ENCODE results near the gene HDAC1. TPM values are rescaled to one million over a fixed set of nuclear protein-coding genes. Genes with fewer than 3 reads are reported as not detected.

HDAC1 gene
- total and polyA plus RNA-seq, 2 of the 13 experiments (the other 11 are each of a cell fraction or from before 2014, with no cell fraction given), result 93.5 to 189 TPM

DNA sequence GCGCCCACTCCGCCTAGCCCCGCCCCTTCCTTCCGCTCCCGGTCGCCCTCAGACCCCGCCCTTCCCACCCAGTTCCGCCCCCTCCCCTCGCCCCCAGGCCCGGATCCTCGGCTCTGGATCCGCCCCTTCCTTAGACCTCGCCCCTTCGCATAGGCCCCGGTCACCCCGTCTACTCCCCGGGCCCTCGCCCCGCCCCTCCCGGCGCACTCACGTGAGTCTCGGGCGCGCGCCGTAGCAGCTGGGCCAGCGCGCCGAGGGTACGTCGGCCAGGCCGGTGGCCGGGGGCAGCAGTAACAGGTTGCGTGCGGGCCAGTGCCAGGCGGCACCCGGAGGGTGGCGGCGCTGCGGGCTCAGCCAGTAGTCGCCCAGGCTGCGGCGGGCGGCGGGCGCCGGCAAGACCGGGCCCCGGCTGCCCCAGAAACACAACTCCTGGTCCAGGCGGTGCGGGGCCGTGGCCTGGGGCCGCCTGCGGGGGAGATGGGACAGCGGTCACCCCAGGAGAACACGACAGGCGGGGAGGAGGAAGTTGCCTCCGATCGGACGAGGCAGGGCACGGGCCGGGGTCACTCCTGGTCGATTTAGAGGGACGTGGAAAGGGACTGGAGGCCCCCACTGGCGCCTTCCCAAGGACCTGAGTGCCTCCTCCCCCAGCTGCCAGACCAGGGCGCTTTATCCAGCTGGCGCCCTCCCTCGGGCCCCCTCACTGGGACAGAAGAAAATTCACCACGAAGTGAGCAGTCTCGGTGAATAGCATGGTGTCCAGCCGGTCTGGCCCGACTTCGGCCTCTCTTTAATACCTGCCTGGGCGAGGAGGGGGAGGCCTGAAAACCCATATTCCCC lies 59.7 kb downstream of the HDAC1 start (continued):
- TF ChIP-seq, protein P1, sequence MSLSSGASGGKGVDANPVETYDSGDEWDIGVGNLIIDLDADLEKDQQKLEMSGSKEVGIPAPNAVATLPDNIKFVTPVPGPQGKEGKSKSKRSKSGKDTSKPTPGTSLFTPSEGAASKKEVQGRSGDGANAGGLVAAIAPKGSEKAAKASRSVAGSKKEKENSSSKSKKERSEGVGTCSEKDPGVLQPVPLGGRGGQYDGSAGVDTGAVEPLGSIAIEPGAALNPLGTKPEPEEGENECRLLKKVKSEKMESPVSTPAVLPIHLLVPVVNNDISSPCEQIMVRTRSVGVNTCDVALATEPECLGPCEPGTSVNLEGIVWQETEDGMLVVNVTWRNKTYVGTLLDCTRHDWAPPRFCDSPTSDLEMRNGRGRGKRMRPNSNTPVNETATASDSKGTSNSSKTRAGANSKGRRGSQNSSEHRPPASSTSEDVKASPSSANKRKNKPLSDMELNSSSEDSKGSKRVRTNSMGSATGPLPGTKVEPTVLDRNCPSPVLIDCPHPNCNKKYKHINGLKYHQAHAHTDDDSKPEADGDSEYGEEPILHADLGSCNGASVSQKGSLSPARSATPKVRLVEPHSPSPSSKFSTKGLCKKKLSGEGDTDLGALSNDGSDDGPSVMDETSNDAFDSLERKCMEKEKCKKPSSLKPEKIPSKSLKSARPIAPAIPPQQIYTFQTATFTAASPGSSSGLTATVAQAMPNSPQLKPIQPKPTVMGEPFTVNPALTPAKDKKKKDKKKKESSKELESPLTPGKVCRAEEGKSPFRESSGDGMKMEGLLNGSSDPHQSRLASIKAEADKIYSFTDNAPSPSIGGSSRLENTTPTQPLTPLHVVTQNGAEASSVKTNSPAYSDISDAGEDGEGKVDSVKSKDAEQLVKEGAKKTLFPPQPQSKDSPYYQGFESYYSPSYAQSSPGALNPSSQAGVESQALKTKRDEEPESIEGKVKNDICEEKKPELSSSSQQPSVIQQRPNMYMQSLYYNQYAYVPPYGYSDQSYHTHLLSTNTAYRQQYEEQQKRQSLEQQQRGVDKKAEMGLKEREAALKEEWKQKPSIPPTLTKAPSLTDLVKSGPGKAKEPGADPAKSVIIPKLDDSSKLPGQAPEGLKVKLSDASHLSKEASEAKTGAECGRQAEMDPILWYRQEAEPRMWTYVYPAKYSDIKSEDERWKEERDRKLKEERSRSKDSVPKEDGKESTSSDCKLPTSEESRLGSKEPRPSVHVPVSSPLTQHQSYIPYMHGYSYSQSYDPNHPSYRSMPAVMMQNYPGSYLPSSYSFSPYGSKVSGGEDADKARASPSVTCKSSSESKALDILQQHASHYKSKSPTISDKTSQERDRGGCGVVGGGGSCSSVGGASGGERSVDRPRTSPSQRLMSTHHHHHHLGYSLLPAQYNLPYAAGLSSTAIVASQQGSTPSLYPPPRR (CRISPR knock-in tag; IDR thresholded peaks at IDR 0.05; ENCODE audit: borderline replicate concordance), result no peak
- TF ChIP-seq ZNF577 (CRISPR knock-in tag; IDR thresholded peaks at IDR 0.05; ENCODE audit: borderline replicate concordance, low read depth) (no peak), ZNF549 (CRISPR knock-in tag; IDR thresholded peaks at IDR 0.05) (no peak), MXD4 (CRISPR knock-in tag; IDR thresholded peaks at IDR 0.05) (0 out of 2 replicates have a peak, but pooled peaks have one; percentile 45), ZNF333 (CRISPR knock-in tag; IDR thresholded peaks at IDR 0.05; ENCODE audit: borderline replicate concordance) (peak; percentile 39; the same call in 1 of the 2 replicates), MIER3 (CRISPR knock-in tag; IDR thresholded peaks at IDR 0.05; ENCODE audit: borderline replicate concordance) (no peak; the same call in 1 of the 2 replicates), STAT5B (CRISPR knock-in tag; IDR thresholded peaks at IDR 0.05) (no peak), ATF7-NPFF (CRISPR knock-in tag; IDR thresholded peaks at IDR 0.05; ENCODE audit: low read depth) (peak; percentile 84), CAMTA2 (CRISPR knock-in tag; IDR thresholded peaks at IDR 0.05; ENCODE audit: borderline replicate concordance) (no peak), ZNF7 (CRISPR knock-in tag; IDR thresholded peaks at IDR 0.05) (no peak), MAFK (conservative IDR thresholded peaks at IDR 0.05 in 1 of 2, IDR thresholded peaks at IDR 0.05 in 1 of 2; ENCODE audit: low read length in 2 of 2) (no peak), RARA (CRISPR knock-in tag; IDR thresholded peaks at IDR 0.05) (peak; percentile 44; the same call in 1 of the 2 replicates), ZNF17 (CRISPR knock-in tag; IDR thresholded peaks at IDR 0.05) (no peak), SNAPC2 (CRISPR knock-in tag; IDR thresholded peaks at IDR 0.05) (0 out of 2 replicates have a peak, but pooled peaks have one; percentile 10)
- TF ChIP-seq, protein P2, sequence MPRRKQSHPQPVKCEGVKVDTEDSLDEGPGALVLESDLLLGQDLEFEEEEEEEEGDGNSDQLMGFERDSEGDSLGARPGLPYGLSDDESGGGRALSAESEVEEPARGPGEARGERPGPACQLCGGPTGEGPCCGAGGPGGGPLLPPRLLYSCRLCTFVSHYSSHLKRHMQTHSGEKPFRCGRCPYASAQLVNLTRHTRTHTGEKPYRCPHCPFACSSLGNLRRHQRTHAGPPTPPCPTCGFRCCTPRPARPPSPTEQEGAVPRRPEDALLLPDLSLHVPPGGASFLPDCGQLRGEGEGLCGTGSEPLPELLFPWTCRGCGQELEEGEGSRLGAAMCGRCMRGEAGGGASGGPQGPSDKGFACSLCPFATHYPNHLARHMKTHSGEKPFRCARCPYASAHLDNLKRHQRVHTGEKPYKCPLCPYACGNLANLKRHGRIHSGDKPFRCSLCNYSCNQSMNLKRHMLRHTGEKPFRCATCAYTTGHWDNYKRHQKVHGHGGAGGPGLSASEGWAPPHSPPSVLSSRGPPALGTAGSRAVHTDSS (CRISPR knock-in tag; conservative IDR thresholded peaks at IDR 0.05), result no peak
- TF ChIP-seq, protein P3, sequence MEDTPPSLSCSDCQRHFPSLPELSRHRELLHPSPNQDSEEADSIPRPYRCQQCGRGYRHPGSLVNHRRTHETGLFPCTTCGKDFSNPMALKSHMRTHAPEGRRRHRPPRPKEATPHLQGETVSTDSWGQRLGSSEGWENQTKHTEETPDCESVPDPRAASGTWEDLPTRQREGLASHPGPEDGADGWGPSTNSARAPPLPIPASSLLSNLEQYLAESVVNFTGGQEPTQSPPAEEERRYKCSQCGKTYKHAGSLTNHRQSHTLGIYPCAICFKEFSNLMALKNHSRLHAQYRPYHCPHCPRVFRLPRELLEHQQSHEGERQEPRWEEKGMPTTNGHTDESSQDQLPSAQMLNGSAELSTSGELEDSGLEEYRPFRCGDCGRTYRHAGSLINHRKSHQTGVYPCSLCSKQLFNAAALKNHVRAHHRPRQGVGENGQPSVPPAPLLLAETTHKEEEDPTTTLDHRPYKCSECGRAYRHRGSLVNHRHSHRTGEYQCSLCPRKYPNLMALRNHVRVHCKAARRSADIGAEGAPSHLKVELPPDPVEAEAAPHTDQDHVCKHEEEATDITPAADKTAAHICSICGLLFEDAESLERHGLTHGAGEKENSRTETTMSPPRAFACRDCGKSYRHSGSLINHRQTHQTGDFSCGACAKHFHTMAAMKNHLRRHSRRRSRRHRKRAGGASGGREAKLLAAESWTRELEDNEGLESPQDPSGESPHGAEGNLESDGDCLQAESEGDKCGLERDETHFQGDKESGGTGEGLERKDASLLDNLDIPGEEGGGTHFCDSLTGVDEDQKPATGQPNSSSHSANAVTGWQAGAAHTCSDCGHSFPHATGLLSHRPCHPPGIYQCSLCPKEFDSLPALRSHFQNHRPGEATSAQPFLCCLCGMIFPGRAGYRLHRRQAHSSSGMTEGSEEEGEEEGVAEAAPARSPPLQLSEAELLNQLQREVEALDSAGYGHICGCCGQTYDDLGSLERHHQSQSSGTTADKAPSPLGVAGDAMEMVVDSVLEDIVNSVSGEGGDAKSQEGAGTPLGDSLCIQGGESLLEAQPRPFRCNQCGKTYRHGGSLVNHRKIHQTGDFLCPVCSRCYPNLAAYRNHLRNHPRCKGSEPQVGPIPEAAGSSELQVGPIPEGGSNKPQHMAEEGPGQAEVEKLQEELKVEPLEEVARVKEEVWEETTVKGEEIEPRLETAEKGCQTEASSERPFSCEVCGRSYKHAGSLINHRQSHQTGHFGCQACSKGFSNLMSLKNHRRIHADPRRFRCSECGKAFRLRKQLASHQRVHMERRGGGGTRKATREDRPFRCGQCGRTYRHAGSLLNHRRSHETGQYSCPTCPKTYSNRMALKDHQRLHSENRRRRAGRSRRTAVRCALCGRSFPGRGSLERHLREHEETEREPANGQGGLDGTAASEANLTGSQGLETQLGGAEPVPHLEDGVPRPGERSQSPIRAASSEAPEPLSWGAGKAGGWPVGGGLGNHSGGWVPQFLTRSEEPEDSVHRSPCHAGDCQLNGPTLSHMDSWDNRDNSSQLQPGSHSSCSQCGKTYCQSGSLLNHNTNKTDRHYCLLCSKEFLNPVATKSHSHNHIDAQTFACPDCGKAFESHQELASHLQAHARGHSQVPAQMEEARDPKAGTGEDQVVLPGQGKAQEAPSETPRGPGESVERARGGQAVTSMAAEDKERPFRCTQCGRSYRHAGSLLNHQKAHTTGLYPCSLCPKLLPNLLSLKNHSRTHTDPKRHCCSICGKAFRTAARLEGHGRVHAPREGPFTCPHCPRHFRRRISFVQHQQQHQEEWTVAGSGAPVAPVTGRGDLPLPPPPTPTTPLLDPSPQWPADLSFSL (CRISPR knock-in tag; IDR thresholded peaks at IDR 0.05), result no peak

All from HepG2 (cell line).